Stimulated activated naive CD8-positive, alpha-beta T cell treated with anti-CD3 and anti-CD28 coated beads, Interleukin-15, Interleukin-2, amounts not matched to agents 100 ng/mL and 50 ng/mL, for 24 hours (primary cell): ENCODE measurements around the gene ABTB2.

Experiments used
- H3K27ac Mint-ChIP-seq: one replicate; pipeline ENCODE4 v1.8.0; 2021; ENCODE audit warnings: mild to moderate bottlenecking, mixed read lengths
- H3K27me3 Mint-ChIP-seq: one replicate; pipeline ENCODE4 v1.8.0; 2021; ENCODE audit warnings: mixed read lengths
- H3K36me3 Mint-ChIP-seq: one replicate; pipeline ENCODE4 v1.8.0; 2021; ENCODE audit warnings: low read depth, mixed read lengths
- H3K4me1 Mint-ChIP-seq: one replicate; pipeline ENCODE4 v1.8.0; 2021; ENCODE audit warnings: low read depth, mixed read lengths
- H3K4me3 Mint-ChIP-seq: one replicate; pipeline ENCODE4 v1.8.0; 2021; ENCODE audit warnings: mild to moderate bottlenecking, mixed read lengths
- H3K9me3 Mint-ChIP-seq: one replicate; pipeline ENCODE4 v1.8.0; 2021; ENCODE audit warnings: mixed read lengths

ABTB2 gene

DNA sequence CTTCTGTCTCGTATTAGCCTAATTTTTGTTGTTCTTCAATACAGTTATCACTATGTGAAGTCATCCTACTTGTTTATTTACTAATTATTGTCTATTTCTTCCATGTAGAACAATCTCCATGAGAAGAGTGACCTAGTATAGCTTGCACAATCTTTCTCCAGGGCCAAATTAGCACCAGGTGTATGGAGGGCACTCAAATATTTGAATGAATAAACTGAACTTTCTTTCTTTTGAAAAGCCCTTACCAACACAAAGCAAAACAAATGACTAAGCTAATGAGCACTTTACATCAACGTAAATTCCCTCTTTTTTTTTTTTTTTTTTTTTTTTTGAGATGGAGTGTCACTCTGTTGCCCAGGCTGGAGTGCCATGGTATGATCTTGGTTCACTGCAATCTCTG, 34.2 kb downstream of the ABTB2 start:
- no peaks in the 10 kb centered on the region for H3K9me3 Mint-ChIP-seq
- H3K27me3 Mint-ChIP-seq: peaks cover 1% of the 10 kb centered on the region
- H3K4me1 Mint-ChIP-seq: no peaks in the 10 kb centered on the region
- H3K36me3 Mint-ChIP-seq: no peaks in the 10 kb centered on the region
- no peak overlapping the region for H3K4me3 Mint-ChIP-seq
- H3K27ac Mint-ChIP-seq: no peak overlapping the region

DNA sequence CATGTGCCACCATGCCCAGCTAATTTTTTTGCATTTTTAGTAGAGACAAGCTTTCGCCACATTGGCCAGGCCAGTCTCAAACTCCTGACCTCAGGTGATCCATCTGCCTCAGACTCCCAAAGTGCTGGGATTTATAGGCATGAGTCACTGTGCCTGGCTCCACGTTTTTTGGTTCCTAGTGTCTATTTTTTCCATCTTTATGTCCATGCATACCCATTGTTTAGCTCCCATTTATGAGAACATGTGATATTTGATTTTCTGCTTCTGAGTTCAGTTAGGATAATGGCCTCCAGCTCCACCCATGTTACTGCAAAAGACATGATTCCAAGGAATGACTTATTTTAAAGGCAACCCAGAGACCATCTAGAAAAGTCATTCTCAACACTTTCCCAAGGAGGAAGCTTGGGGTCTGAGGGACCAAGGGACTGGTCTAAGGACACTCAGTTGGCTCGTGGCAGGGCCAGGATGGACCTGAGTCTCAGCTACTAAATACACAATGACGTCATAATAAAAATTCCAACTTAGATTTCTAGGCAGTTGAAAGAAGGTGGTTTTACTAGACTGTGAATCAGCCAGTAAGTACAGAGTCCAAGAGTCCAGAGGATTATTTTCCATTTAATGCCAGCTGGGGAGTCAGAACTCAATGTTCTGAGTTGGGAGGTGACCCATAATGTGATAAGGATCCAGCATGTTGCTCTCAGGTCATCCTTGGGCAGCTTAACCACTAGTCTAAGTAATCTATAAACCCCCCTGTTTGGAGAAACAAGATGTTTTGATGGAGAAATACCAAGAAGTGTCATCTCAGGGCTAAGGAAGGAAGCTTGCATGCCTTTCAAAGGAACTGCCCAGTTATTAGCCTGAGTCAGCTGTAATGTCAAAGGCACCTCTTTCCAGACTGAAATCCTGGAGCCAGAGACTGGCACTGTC, 39.4 kb downstream of the ABTB2 start:
- no peaks in the 10 kb centered on the region for H3K9me3 Mint-ChIP-seq
- H3K27me3 Mint-ChIP-seq: peaks cover 3% of the 10 kb centered on the region
- H3K4me3 Mint-ChIP-seq: no peak overlapping the region
- no peaks in the 10 kb centered on the region for H3K36me3 Mint-ChIP-seq
- H3K4me1 Mint-ChIP-seq: peaks cover 1% of the 10 kb centered on the region
- no peak overlapping the region for H3K27ac Mint-ChIP-seq

DNA sequence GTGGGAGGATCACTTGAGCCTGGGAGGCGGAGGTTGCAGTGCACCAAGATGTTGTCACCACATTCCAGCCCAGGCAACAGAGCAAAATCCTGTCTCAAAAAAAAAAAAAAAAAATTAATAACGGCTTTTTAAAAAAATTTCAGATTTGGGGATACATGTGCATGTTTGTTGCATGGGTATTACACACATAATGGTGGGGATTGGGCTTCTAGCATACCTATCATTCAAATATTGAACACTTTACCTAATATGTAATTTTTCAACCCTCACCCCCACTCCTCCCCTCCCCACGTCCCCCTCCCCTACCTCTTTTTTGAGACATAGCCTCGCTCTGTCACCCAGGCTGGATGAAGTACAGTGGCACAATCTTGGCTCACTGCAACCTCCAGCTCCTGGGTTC, 40.1 kb downstream of the ABTB2 start:
- Mint-ChIP-seq H3K36me3 (no peaks in the 10 kb centered on the region), H3K9me3 (no peaks in the 10 kb centered on the region), H3K27me3 (peaks cover 3% of the 10 kb centered on the region), H3K27ac (no peak overlapping the region), H3K4me1 (peaks cover 8% of the 10 kb centered on the region), H3K4me3 (no peak overlapping the region)

DNA sequence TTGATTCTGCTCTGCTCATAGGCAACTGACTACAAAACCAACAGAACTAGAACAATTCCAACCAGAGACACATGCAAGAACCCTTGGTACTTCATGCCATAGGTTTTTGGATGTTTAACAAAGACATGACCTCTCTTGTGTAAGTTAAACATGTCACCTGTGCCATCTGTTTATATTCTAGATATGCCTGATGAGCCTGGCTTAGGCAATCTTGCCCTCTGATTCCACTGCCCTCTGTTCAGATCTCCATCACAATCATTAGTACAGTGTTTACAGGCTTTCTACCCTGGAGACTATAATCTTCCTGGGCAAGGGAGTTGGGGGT, 40.8 kb downstream of the ABTB2 start:
- Mint-ChIP-seq H3K36me3 (no peaks in the 10 kb centered on the region), H3K4me1 (peaks cover 10% of the 10 kb centered on the region), H3K4me3 (no peak overlapping the region), H3K27me3 (peaks cover 3% of the 10 kb centered on the region), H3K27ac (no peak overlapping the region), H3K9me3 (no peaks in the 10 kb centered on the region)

DNA sequence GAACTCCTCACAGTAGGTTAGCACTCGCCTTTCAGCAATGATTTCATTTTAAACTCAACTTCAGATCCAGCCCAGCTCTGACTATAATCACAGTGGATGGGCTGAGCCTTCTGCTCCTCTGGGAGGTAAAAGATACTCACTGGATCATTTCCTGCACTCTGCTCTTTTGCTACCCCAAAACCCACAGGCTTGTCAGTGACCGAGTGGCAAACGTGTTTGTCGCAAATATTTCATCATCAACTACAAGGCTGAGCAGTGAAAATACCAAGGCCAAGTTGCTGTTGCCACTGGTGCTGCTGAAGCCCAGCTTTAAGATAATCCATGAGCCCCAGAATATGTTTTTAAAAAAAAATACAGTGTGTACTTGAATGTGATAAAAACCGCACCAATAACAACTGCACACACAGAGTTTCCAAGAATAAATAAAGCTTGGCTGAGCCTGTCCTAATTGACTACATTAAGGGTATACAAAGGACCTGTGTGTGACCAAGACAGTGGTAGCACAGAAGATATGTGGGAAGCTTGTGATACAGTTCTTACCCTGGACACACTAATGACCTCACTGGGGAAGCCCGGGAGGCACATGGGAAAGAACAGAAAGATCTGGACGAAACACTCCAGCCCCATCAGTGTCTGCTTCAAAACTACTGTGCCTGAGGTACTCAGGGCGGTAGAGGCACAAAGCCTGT, 41.3 kb downstream of the ABTB2 start:
- no peaks in the 10 kb centered on the region for H3K36me3 Mint-ChIP-seq

DNA sequence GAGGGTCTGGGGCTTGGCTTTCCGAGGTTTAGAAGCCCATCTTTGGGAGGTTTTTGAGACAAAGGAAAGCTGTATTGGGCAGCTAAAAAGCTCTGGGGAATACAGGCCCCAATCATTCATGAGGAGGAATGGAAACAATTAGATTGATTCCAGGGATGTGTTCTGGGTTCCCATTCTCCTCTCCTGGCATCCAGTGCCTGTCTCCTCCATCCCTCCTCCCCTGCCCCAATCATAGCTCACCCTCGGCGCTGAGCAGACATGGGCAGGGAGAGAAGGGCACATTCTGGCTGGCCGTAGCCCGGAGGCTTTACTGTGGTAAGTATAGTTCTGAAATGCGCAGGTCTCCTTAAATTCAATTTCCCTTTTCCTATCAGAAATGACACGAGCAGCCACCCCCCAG, 42.4 kb downstream of the ABTB2 start:
- Mint-ChIP-seq H3K27ac (no peak overlapping the region), H3K4me3 (no peak overlapping the region), H3K9me3 (no peaks in the 10 kb centered on the region)

More for the DNA sequence above, 41.3 kb downstream of the ABTB2 start:
- peaks cover 10% of the 10 kb centered on the region for H3K4me1 Mint-ChIP-seq
- H3K9me3 Mint-ChIP-seq: no peaks in the 10 kb centered on the region
- peaks cover 3% of the 10 kb centered on the region for H3K27me3 Mint-ChIP-seq
- no peak overlapping the region for H3K4me3 Mint-ChIP-seq
- peak overlapping the region; percentile 11 for H3K27ac Mint-ChIP-seq

DNA sequence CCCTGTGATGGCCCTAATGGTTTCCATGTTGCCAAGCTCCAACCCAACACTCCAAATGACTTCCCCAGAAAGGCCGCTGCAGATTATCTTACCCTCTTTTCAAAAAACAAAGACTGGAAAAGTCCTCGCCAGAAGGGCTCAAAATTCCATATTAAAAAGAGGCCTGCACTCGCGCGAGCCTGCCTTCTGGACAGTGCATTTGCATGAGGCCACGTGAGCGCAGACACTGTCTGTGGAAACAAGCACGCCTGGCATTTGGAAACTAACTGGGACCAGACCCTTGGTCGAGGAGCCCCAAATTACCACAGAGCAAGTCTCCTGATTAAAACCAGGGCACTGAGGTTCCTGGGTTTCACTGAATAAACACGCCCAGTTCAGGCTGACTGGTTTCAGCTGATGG, 42.9 kb downstream of the ABTB2 start:
- H3K27me3 Mint-ChIP-seq: peaks cover 3% of the 10 kb centered on the region
- H3K36me3 Mint-ChIP-seq: no peaks in the 10 kb centered on the region

More for the DNA sequence above, 42.4 kb downstream of the ABTB2 start:
- no peaks in the 10 kb centered on the region for H3K36me3 Mint-ChIP-seq
- H3K27me3 Mint-ChIP-seq: peaks cover 3% of the 10 kb centered on the region
- peaks cover 12% of the 10 kb centered on the region for H3K4me1 Mint-ChIP-seq

DNA sequence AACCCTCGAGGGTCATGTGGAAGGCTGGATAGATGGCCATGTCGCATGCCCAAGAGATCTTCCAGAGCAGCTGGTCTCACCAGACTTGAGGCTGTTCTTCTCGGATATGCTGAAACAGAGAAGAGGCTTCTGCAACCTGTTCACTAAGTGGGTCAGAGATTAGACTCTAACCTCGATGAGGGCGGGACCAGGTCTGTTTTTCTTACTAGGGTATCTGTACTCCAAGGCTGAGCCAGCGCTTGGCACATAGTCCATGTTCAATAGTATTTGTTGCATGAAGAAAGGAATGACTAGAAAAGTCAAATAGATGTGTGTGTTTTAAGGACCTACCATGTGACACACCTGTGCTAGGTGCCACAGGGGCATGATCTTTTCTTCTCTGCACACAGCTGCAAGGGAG, 43.6 kb downstream of the ABTB2 start:
- Mint-ChIP-seq H3K4me3 (no peak overlapping the region), H3K9me3 (no peaks in the 10 kb centered on the region), H3K27me3 (peaks cover 3% of the 10 kb centered on the region), H3K36me3 (no peaks in the 10 kb centered on the region), H3K27ac (no peak overlapping the region), H3K4me1 (peaks cover 22% of the 10 kb centered on the region)

More for the DNA sequence above, 42.9 kb downstream of the ABTB2 start:
- H3K4me1 Mint-ChIP-seq: peaks cover 17% of the 10 kb centered on the region
- H3K9me3 Mint-ChIP-seq: no peaks in the 10 kb centered on the region
- no peak overlapping the region for H3K4me3 Mint-ChIP-seq
- no peak overlapping the region for H3K27ac Mint-ChIP-seq

DNA sequence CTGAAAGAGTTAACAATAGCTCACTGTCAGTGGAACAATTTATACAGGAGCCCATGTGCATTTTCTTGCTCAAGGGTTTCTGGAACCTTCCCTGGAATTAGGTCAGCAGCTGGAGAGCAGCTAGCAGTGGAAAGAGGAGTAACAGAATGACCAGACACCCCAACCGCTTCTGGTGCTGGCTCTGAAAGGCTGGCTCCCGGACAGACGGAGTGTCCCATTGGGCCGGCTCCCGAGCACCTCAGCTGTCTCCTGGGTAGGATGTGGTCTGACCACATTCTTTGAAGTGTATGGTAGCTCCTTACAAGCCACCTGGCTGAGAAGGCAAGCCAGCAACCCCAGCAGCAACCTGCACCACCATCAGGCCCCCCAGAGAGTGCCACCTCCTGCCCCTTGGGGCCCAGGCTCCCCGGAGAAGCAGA, 44.7 kb downstream of the ABTB2 start:
- no peak overlapping the region for H3K4me3 Mint-ChIP-seq
- H3K27ac Mint-ChIP-seq: no peak overlapping the region
- H3K36me3 Mint-ChIP-seq: no peaks in the 10 kb centered on the region
- no peaks in the 10 kb centered on the region for H3K9me3 Mint-ChIP-seq
- H3K4me1 Mint-ChIP-seq: peaks cover 31% of the 10 kb centered on the region
- H3K27me3 Mint-ChIP-seq: peaks cover 3% of the 10 kb centered on the region

DNA sequence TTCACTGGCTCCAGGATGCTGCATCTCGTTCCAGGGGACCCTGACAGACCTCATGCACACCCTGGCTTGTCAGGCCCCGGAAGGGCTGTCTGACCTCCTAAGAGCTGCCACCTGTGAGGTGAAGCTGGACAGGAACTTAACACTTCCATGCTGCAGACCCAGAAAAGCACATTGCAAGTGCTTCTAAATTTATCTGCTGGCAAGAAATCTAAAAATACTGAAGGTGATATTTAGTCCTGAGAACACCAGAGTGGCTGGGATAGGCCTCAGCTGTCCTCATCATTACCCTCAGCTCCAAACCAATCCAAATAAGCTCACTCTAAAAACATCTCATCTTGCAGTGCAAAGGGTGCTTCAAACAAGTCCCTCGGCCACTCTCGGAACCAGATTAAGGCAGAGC, 46.7 kb downstream of the ABTB2 start:
- H3K4me3 Mint-ChIP-seq: no peak overlapping the region
- no peaks in the 10 kb centered on the region for H3K36me3 Mint-ChIP-seq
- H3K4me1 Mint-ChIP-seq: peaks cover 34% of the 10 kb centered on the region

DNA sequence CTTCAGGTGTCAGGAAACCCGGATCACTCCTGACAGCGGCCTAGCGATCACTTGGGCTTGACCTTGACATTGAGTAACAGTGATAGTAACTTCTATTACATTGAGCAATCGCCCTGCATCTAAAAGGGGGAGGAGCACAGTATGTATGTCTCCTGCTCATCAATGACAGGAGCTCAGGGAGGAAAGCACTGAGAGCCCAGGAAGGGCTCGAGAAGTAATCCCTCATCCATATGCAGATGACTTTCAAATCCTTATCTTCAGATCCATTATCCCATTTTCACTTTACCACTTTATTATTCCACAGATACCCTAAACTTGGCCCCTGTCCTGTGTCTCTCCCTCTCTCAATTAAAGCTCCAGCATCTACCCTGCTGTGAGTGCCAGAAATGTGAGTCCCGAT, 47.8 kb downstream of the ABTB2 start:
- H3K4me3 Mint-ChIP-seq: no peak overlapping the region
- H3K27me3 Mint-ChIP-seq: no peaks in the 10 kb centered on the region
- no peaks in the 10 kb centered on the region for H3K9me3 Mint-ChIP-seq
- peaks cover 34% of the 10 kb centered on the region for H3K4me1 Mint-ChIP-seq
- no peaks in the 10 kb centered on the region for H3K36me3 Mint-ChIP-seq
- no peak overlapping the region for H3K27ac Mint-ChIP-seq

More for the DNA sequence above, 46.7 kb downstream of the ABTB2 start:
- no peaks in the 10 kb centered on the region for H3K9me3 Mint-ChIP-seq
- no peaks in the 10 kb centered on the region for H3K27me3 Mint-ChIP-seq
- H3K27ac Mint-ChIP-seq: no peak overlapping the region

DNA sequence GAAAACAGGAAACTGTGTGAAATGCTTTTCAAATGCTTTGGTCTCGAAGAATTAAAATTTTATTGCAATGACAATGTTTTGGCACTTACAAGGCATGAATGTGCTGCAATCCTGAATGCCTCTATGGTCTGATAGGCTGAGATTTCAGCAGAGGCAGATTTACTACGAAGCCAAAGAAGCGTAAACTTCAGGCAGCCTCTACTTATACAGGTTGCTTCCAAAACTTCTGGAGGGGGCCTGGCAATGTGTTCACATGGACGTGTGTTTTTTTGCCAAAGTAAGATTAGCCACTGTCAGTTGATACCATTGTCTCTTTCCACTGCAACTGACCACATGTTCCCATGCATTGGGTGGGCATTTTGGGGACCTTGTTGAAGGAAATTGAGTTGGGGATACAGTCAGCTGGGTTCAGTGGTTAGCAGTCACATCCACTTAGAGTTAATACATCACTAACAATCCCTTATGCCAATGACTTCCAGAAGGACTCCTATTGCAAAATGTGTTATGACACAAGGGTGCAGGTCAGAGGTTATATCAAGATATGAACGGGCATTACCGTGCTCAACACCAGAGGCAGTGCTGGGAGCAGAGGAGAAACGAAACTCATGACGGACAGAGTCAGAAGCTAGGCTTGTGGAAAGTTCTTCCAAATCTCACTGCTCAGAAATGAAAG, 48.8 kb downstream of the ABTB2 start:
- H3K27ac Mint-ChIP-seq: no peak overlapping the region
- no peak overlapping the region for H3K4me3 Mint-ChIP-seq
- H3K27me3 Mint-ChIP-seq: no peaks in the 10 kb centered on the region
- H3K9me3 Mint-ChIP-seq: no peaks in the 10 kb centered on the region
- H3K36me3 Mint-ChIP-seq: no peaks in the 10 kb centered on the region
- peaks cover 34% of the 10 kb centered on the region for H3K4me1 Mint-ChIP-seq

DNA sequence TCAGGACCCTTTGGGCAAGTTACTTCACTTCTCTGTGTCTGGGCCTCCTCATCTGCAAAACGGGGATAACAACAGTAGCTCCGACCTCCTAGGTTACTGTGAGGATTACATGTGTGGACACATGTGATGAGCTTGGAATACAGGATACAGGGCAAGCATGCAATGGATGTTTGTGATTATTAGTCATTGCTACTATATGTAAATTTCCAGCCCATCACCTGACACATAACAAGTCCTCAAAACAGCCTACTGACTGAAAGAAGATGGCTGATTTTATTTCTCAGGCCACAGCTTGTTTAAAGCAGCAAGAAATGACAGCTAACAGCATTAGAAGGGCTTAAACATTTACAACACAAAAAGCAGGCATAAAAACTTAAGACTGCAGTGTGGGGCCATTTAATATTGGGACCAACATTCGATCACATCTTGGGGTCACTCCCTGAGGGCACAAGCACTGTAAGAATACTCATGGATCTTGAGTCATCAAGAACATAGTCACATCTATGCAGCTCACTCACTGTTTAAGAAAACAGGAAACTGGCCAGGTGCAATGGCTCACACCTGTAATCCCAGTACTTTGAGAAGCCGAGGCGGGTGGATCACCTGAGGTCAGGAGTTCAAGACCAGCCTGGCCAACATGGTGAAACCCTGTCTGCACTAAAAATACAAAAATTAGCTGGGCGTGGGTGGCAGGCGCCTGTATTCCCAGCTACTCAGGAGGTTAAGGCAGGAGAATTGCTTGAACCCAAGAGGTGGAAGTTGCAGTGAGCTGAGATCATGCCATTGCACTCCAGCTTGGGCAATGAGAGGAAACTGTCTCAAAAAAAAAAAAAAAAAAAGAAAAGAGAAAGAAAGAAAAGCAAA, 49.5 kb downstream of the ABTB2 start:
- Mint-ChIP-seq H3K4me3 (no peak overlapping the region), H3K27ac (peak overlapping the region; percentile 17), H3K9me3 (no peaks in the 10 kb centered on the region), H3K4me1 (peaks cover 33% of the 10 kb centered on the region), H3K27me3 (no peaks in the 10 kb centered on the region), H3K36me3 (no peaks in the 10 kb centered on the region)

DNA sequence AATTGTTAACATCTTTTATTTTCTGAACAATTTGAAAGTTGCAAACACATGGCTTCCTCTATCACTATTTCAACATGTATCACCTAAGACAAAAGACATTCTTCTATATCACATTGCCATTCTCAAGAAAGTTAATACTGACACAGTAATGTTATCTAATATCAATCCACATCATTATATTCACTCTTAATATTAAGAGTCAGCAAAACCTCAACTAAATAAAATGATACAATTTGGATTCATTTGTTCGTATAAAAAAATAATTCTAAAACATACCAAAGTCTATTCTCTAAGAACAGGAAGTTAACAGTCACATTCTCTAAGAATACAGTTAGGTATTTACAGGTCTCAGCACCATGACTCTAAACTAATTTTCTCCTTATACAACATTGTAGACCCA, 52.0 kb downstream of the ABTB2 start:
- no peaks in the 10 kb centered on the region for H3K9me3 Mint-ChIP-seq
- H3K36me3 Mint-ChIP-seq: no peaks in the 10 kb centered on the region
- no peak overlapping the region for H3K4me3 Mint-ChIP-seq
- no peaks in the 10 kb centered on the region for H3K27me3 Mint-ChIP-seq
- H3K4me1 Mint-ChIP-seq: peaks cover 38% of the 10 kb centered on the region
- no peak overlapping the region for H3K27ac Mint-ChIP-seq
